B cell (primary cell): ENCODE data around the gene RNF215. TPM values are rescaled to one million over a fixed set of nuclear protein-coding genes. Genes with fewer than 3 reads are reported as not detected.

Source experiments
- ATAC-seq: fragments of 200-7000 bp; cut with Tn5 transposase; one replicate; pipeline ENCODE4 v1.10.0; 2021; ENCODE audit warnings: low read depth, mild to moderate bottlenecking, moderate number of reproducible peaks, moderate library complexity
- CTCF ChIA-PET: fragments of 350-600 bp; sonication (Branson Sonifier 250); formaldehyde crosslinking; loops from one replicate; lab custom pipeline; 2021; ENCODE audit warnings: antibody characterized with exemption, inconsistent platforms; lab: Charles Lee
- POLR2A ChIA-PET: fragments of 350-600 bp; sonication (Branson Sonifier 250); formaldehyde crosslinking; loops from one replicate; lab custom pipeline; 2021; ENCODE audit warnings: antibody characterized with exemption; lab: Charles Lee
- DNase-seq: peaks from one replicate; pipeline ENCODE4 v3.0.0; 2013
- H2AFZ ChIP-seq: 2 replicates; pipeline ENCODE4 v1.6.1; 2012; ENCODE audit warnings: mild to moderate bottlenecking, low read depth, low read length; ENCODE audit not compliant: insufficient read depth, poor library complexity, severe bottlenecking
- H3K27ac ChIP-seq, 2 donors: 1 replicate in 1 of 2; 2 replicates in 1 of 2; pipeline ENCODE4 v1.5.1; 2012 to 2013; ENCODE audit warnings: low read length in 2 of 2, mild to moderate bottlenecking in 2 of 2, moderate library complexity in 1 of 2
- H3K27me3 ChIP-seq, 4 experiments: fragments of 200-600 bp in 1 of 4; sonication (generic) in 1 of 4; replicated peaks in 1 of 4; 1 replicate in 2 of 4; 2 replicates in 2 of 4; pipeline versions ENCODE4 v1.6.1 to v1.7.0; 2013 to 2016; ENCODE audit warnings: low read length in 3 of 4, mild to moderate bottlenecking in 2 of 4, mixed read lengths in 1 of 4, moderate library complexity in 1 of 4; ENCODE audit not compliant: insufficient read depth in 4 of 4, control insufficient read depth in 3 of 4; ENCODE audit errors: control extremely low read depth in 1 of 4
- H3K36me3 ChIP-seq, 2 experiments: replicated peaks in 1 of 2; 1 replicate in 1 of 2; 2 replicates in 1 of 2; pipeline versions ENCODE4 v1.6.1 to v1.7.1; 2013; ENCODE audit warnings: low read length in 1 of 2; ENCODE audit not compliant: insufficient read depth in 2 of 2, control insufficient read depth in 1 of 2; ENCODE audit errors: control extremely low read depth in 1 of 2, extremely low read depth in 1 of 2
- H3K4me1 ChIP-seq, 2 donors: fragments of 200-600 bp in 1 of 2; sonication (generic) in 1 of 2; 1 replicate in 1 of 2; 2 replicates in 1 of 2; pipeline versions ENCODE4 v1.5.1 to v1.6.1; 2013 to 2017; ENCODE audit warnings: low read length in 2 of 2; ENCODE audit not compliant: control insufficient read depth in 2 of 2, insufficient read depth in 2 of 2
- H3K4me2 ChIP-seq: replicated peaks from 2 replicates; pipeline ENCODE3; 2012; ENCODE audit warnings: mild to moderate bottlenecking, low read depth, low read length; ENCODE audit not compliant: poor library complexity, severe bottlenecking
- H3K4me3 ChIP-seq, 5 experiments: fragments of 200-600 bp in 1 of 5; sonication (generic) in 1 of 5; 1 replicate in 3 of 5; 2 replicates in 2 of 5; pipeline versions ENCODE4 v1.5.1 to v1.7.0; 2011 to 2016; ENCODE audit warnings: low read length in 4 of 5, mild to moderate bottlenecking in 4 of 5, low read depth in 2 of 5, control low read depth in 1 of 5, moderate library complexity in 1 of 5; ENCODE audit not compliant: insufficient read depth in 1 of 5; ENCODE audit errors: control extremely low read depth in 1 of 5, extremely low read depth in 1 of 5
- H3K79me2 ChIP-seq: fragments of 200-600 bp; sonication (generic); one replicate; pipeline ENCODE4 v1.6.0; 2016; ENCODE audit warnings: low read length; ENCODE audit not compliant: control insufficient read depth, insufficient read depth
- H3K9ac ChIP-seq: fragments of 200-600 bp; sonication (generic); 2 replicates; pipeline ENCODE4 v1.6.1; 2017; ENCODE audit warnings: mild to moderate bottlenecking, low read length, moderate library complexity
- H3K9me3 ChIP-seq, 3 donors: one replicate each; pipeline versions ENCODE4 v1.6.1 to v1.7.1; 2013; ENCODE audit warnings: low read length in 2 of 3; ENCODE audit not compliant: control insufficient read depth in 2 of 3, insufficient read depth in 1 of 3; ENCODE audit errors: control extremely low read depth in 1 of 3
- H4K20me1 ChIP-seq: 2 replicates; pipeline ENCODE4 v1.6.0; 2012; ENCODE audit warnings: mild to moderate bottlenecking, low read length; ENCODE audit not compliant: insufficient read depth, control insufficient read depth, poor library complexity, severe bottlenecking
- H3K27ac Mint-ChIP-seq: one replicate; pipeline ENCODE4 v1.8.0; 2021; ENCODE audit warnings: mixed read lengths
- H3K27me3 Mint-ChIP-seq: one replicate; pipeline ENCODE4 v1.8.0; 2021; ENCODE audit warnings: mixed read lengths
- H3K4me1 Mint-ChIP-seq: one replicate; pipeline ENCODE4 v1.8.0; 2021; ENCODE audit warnings: mixed read lengths
- H3K4me3 Mint-ChIP-seq: one replicate; pipeline ENCODE4 v1.8.0; 2021; ENCODE audit warnings: mixed read lengths
- H3K9me3 Mint-ChIP-seq: one replicate; pipeline ENCODE4 v1.8.0; 2022; ENCODE audit warnings: mixed read lengths; ENCODE audit not compliant: insufficient read depth
- CTCF ChIP-seq: fragments of 200-600 bp; IDR thresholded peaks from one replicate; pipeline ENCODE4 v1.8.0; 2022; ENCODE audit warnings: antibody characterized with exemption, mild to moderate bottlenecking
- EZH2 ChIP-seq: IDR thresholded peaks from 2 replicates; pipeline ENCODE4 v1.6.1; 2012; ENCODE audit warnings: borderline replicate concordance, low read depth, mild to moderate bottlenecking, moderate library complexity, low read length; ENCODE audit not compliant: insufficient read depth, poor library complexity, severe bottlenecking
- WGBS: methylation state at CpG from one replicate; pipeline ENCODE4 v1.1.5; 2013; ENCODE audit warnings: missing lambda C conversion rate; ENCODE audit not compliant: insufficient coverage; 5-methylcytosine and 5-hydroxymethylcytosine counted together
- intact Hi-C: fragments of 100-400 bp; cut with micrococcal nuclease; formaldehyde crosslinking; loops from one replicate; pipeline ENCODE4 v1.10.0; 2022
- polyA plus RNA-seq: library from polyadenylated mRNA; depleted of rRNA; stranded (reverse); fragments of >200 nt; gene quantifications from 2 replicates; pipeline ENCODE4 v1.2.3, GENCODE V29; 2012
- total RNA-seq, 2 donors: library from RNA; stranded (reverse); fragments of 120-200 nt in 1 of 2; gene quantifications; 1 replicate in 1 of 2; 2 replicates in 1 of 2; pipeline versions ENCODE4 v1.2.3 to v1.2.4, GENCODE V29; 2013 to 2022

The RNF215 gene
- total and polyA plus RNA-seq, 2 donors (not counting 1 experiment from before 2014, with no cell fraction given), result 8.8 to 18.6 TPM

DNA sequence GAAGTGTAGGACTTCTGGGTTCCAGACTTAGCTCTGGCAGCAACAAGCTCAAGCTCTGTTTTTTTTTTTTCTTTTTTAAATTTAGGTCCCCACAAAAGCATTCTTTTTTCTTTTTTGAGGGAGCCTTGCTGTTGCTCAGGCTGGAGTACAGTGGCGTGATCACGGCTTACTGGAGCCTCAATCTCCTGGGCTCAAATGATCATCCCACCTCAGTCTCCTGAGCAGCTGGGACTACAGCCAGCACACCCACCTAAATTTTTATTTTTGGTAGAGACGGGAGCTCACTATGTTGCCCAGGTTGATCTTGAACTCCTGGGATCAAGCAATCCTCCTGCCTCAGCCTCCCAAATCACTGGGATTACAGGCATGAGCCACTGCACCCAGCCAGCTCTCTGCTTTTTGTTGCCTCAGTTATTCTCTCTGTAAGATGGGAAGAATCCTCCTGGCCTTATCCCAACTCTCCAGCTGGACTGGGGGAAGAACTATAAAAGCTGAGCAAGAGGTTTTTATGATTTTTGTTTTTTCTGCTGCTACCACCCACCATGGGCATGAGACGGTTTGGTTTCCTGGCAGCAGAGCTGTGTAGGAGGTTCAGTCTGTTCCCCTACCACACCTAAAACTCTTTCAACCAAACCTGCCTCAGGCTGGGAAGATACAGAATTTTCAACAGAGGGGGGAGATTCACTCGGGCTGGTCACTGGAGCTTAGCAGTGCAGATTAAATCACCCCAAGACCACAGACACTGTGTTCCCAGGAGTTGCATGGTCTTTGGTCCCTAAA lies 26.7 kb upstream of the RNF215 start:
- no peak for DNase-seq
- Mint-ChIP-seq H3K4me3 (no peak overlapping the region), H3K27me3 (no peaks in the 10 kb centered on the region), H3K4me1 (no peaks in the 10 kb centered on the region), H3K9me3 (no peaks in the 10 kb centered on the region), H3K27ac (no peak overlapping the region)
- ChIA-PET POLR2A (interaction anchor here (1.6 kb wide), 1 partner anchor 10 kb away, joined by 6 read pairs; no protein-coding TSS in a partner anchor), CTCF (interaction anchor here (0.6 to 1.7 kb wide), 5 partner anchors 10 to 133 kb away, joined by 4 to 9 read pairs (median 5); no protein-coding TSS in a partner anchor)
- no peak overlapping the region for H3K4me2 ChIP-seq
- no peaks in the 10 kb centered on the region for H3K4me1 ChIP-seq
- TF ChIP-seq CTCF, result no peak
- no peaks in the 10 kb centered on the region for H3K79me2 ChIP-seq
- no peak overlapping the region for H3K27ac ChIP-seq
- no peak overlapping the region for H3K9ac ChIP-seq
- H4K20me1 ChIP-seq, result no peaks in the 10 kb centered on the region
- intact Hi-C loops, result no loop called here
- H3K36me3 ChIP-seq, result peaks cover 0 to 18% of the 10 kb centered on the region in 2 experiments
- H3K27me3 ChIP-seq, result no peaks in the 10 kb centered on the region
- 94% methylated on average over 3 of the region's 5 CpGs for whole genome bisulfite sequencing
- H3K9me3 ChIP-seq, result no peaks in the 10 kb centered on the region
- no peak overlapping the region for H2AFZ ChIP-seq
- ATAC-seq, result no peak
- no peak overlapping the region for H3K4me3 ChIP-seq

- no peak overlapping the region for H3K27ac ChIP-seq
- H3K4me3 ChIP-seq, result no peak overlapping the region
- DNase-seq, result no peak
- Mint-ChIP-seq H3K4me3 (no peak overlapping the region), H3K27me3 (no peaks in the 10 kb centered on the region), H3K9me3 (no peaks in the 10 kb centered on the region), H3K4me1 (no peaks in the 10 kb centered on the region), H3K27ac (no peak overlapping the region)
- ChIA-PET CTCF (interaction anchor here (0.5 to 1.6 kb wide), 3 partner anchors 10 to 72 kb away, joined by 4 to 9 read pairs (median 4); no protein-coding TSS in a partner anchor), POLR2A (no interaction called here)
- no peaks in the 10 kb centered on the region for H3K79me2 ChIP-seq
- H2AFZ ChIP-seq, result no peak overlapping the region
- H3K4me2 ChIP-seq, result no peak overlapping the region
- H3K36me3 ChIP-seq, result peaks cover 0 to 11% of the 10 kb centered on the region in 2 experiments
- WGBS, result 94% methylated on average over 4 of the region's 4 CpGs
- H4K20me1 ChIP-seq, result no peaks in the 10 kb centered on the region
- no peaks in the 10 kb centered on the region for H3K27me3 ChIP-seq
- no peak for TF ChIP-seq EZH2
- no peak for TF ChIP-seq CTCF
- H3K9me3 ChIP-seq, result no peaks in the 10 kb centered on the region
- intact Hi-C loops, result no loop called here
- H3K4me1 ChIP-seq, result no peaks in the 10 kb centered on the region
- no peak overlapping the region for H3K9ac ChIP-seq
- ATAC-seq, result no peak
Observed at GRCh38 chr22:30413001-30413400, 25.8 kb upstream of the RNF215 start.
